Measurements from ENCODE around the gene IFI27.

IFI27 gene

GRCh38 chr14:94066089-94066676 is 44.4 kb upstream of the IFI27 start (continued):
- TF ChIP-seq PRDM2 (tag by site-specific recombination; IDR thresholded peaks at IDR 0.05; ENCODE audit: borderline replicate concordance) (no peak), AEBP2 (tag by site-specific recombination; IDR thresholded peaks at IDR 0.05; ENCODE audit: borderline replicate concordance) (no peak), HOXC10 (CRISPR knock-in tag; IDR thresholded peaks at IDR 0.05) (no peak), ZFP69B (tag by site-specific recombination; IDR thresholded peaks at IDR 0.05) (peak; percentile 40; the same call in 1 of the 2 replicates), ZNF624 (tag by site-specific recombination; IDR thresholded peaks at IDR 0.05) (no peak), ZNF302 (tag by site-specific recombination; IDR thresholded peaks at IDR 0.05; ENCODE audit: low read depth) (no peak), ZNF76 (tag by site-specific recombination; IDR thresholded peaks at IDR 0.05; ENCODE audit: borderline replicate concordance, low read depth) (no peak; the same call in 1 of the 2 replicates), SCRT2 (tag by site-specific recombination; IDR thresholded peaks at IDR 0.05) (no peak), ZNF398 (tag by site-specific recombination; IDR thresholded peaks at IDR 0.05) (peak; percentile 91), ZNF132 (tag by site-specific recombination; IDR thresholded peaks at IDR 0.05; ENCODE audit: borderline replicate concordance) (no peak), ELK4 (IDR thresholded peaks at IDR 0.05; ENCODE audit: borderline replicate concordance, low read depth, low read length) (no peak), BCL11A (tag by site-specific recombination; IDR thresholded peaks at IDR 0.05; ENCODE audit: low read depth) (no peak), OSR2 (tag by site-specific recombination; IDR thresholded peaks at IDR 0.05) (peak; percentile 49; the same call in 1 of the 2 replicates), ZNF555 (tag by site-specific recombination; conservative IDR thresholded peaks at IDR 0.05) (no peak), ZNF670 (tag by site-specific recombination; IDR thresholded peaks at IDR 0.05; ENCODE audit: low read depth) (no peak), FEZF1 (tag by site-specific recombination; IDR thresholded peaks at IDR 0.05) (peak; percentile 50), ZNF202 (tag by site-specific recombination; IDR thresholded peaks at IDR 0.05; ENCODE audit: borderline replicate concordance) (no peak), ZNF707 (tag by site-specific recombination; IDR thresholded peaks at IDR 0.05) (no peak; the same call in 1 of the 2 replicates), ZNF747 (tag by site-specific recombination; IDR thresholded peaks at IDR 0.05) (no peak), MYNN (tag by site-specific recombination; IDR thresholded peaks at IDR 0.05; ENCODE audit: borderline replicate concordance) (no peak), MEIS1 (CRISPR knock-in tag; IDR thresholded peaks at IDR 0.05; ENCODE audit: borderline replicate concordance) (no peak), ZNF48 (tag by site-specific recombination; IDR thresholded peaks at IDR 0.05) (no peak), ZFP3 (tag by site-specific recombination; IDR thresholded peaks at IDR 0.05; ENCODE audit: low read depth) (no peak), CTCF (tag by site-specific recombination; IDR thresholded peaks at IDR 0.05) (no peak), ZNF391 (tag by site-specific recombination; IDR thresholded peaks at IDR 0.05; ENCODE audit: borderline replicate concordance, low read depth) (no peak), ZNF449 (tag by site-specific recombination; IDR thresholded peaks at IDR 0.05) (no peak)

Measured in HEK293 (cell line).